Fibroblast of the conjunctiva (primary cell): ENCODE data around the gene PAPOLB.

Source experiments
- DNase-seq: peaks from one replicate; pipeline ENCODE4 v3.0.0-alpha.2; 2010; ENCODE audit warnings: low read depth

The PAPOLB gene

DNA sequence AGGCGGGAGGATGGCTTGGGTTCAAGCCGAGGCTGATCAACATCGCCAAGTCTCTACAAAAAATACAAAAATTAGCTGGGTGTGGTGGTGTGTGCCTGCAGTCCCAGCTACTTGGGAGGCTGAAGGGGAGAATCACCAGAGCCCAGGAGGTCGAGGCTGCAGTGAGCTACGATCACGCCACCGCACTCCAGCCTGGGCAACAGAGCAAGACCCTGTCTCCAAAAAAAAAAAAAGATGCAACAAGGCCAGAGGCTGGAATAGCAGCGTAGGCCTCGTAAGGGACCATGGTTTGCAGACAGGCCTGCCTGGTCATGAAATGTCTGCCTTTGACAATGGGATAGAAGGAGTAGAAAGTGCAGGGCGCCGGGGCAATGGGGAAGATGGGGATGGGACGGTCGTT lies 20.0 kb downstream of the PAPOLB start:
- DNase-seq = no peak

GRCh38 chr7:4841007-4841784 lies 20.6 kb downstream of the PAPOLB start:
- no peak for DNase-seq

- DNase-seq = no peak
These were observed 21.7 kb downstream of the PAPOLB start for GRCh38 chr7:4840079-4840501.

- no peak for DNase-seq
These were observed 23.1 kb downstream of the PAPOLB start for GRCh38 chr7:4838626-4839334.

GRCh38 chr7:4837803-4838625 lies 23.8 kb downstream of the PAPOLB start:
- DNase-seq = no peak

DNA sequence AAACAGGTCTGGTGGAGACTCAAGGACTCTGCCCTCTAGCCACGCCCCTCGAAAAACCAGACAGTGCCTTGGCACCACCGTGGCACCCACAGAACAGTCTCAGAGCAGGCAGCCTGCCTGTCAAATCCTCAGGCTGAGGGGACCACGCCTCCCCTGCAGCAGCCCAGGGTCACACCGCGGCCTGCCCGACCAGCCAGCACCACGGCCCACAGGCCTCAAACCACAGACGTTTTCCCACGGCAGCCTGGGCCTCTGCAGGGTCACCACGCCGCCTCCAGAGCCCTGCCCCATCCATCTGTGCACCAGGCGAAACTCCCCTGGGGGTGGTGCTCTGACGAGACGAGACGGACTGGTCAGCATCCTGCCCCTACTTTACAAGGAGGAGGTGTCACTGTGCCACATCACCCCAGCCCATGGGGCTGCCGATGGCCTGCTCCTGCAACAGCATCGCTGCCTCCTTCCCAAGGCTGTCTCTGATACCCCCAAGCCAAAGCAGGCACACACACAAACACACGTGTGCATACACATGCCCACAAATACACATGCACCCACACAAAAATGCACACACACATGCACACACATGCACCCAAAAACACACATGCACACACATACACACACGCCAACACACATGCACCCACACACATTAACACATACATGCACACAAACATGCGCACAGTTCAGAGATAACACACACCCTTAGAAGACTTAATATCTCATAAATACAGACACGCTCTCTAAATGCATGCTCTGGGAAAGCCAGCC lies 24.6 kb downstream of the PAPOLB start:
- DNase-seq = no peak

- no peak for DNase-seq
These were observed 25.6 kb downstream of the PAPOLB start for GRCh38 chr7:4836206-4836661.

DNA sequence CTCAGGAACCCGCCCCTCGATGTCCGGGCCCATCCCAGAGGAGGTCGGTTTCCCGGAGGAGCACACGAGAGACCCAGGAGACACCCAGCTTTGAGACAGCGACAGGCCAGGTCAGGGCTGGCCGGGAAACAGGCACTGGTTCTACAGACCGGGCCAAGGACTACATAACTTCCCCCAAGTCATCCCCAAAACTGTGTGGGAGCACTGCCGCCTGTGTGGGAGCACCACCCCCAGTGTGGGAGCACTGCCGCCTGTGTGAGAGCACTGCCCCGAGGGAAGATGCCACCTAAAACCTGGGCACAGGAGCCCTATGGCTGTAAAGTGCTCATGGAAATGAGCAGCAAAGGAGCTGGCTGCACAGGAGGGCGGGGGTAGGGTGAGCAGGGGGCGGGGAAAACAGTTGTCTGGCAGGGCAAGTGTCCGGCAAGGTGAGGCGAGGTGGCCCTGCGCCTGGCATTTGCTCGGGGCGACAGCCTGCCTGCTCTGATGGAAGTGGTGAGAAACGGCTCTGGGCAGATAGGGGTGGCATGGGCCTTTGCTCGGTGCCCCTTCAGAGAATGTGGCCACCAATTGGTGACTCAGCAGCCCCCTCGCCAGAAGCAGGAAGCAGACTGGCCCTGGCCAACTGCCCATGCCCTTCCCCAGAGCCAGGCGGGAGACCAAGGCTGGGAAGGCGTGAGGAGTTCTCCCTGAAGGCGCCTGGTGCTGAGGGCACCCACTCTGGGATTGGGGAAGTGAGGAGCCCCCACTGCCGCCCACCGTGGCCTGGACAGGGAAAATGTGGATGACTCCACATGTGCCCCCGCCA lies 26.2 kb downstream of the PAPOLB start:
- DNase-seq = no peak

- no peak for DNase-seq
These were observed 27.0 kb downstream of the PAPOLB start for GRCh38 chr7:4834601-4835397.

- DNase-seq = no peak
These were observed 27.9 kb downstream of the PAPOLB start for GRCh38 chr7:4833691-4834600.

DNA sequence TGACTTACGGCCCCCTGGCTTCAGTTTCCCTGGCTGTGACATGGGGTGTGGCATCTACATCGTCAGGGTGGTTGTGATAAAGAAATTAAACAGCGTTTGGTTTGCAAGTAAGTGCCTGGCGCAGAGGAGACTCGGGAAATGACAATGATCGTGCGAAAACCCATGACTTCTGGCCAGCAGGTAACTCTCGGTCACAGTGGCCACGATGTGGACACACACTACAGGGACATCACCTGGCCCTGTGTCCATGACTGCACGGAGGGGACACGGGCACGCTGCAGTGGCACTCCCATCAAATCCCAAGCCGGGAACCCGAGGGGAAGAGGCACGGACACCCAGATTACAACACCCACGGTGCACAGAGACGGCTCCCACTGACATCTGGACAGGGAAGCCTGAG lies 28.7 kb downstream of the PAPOLB start:
- no peak for DNase-seq

DNA sequence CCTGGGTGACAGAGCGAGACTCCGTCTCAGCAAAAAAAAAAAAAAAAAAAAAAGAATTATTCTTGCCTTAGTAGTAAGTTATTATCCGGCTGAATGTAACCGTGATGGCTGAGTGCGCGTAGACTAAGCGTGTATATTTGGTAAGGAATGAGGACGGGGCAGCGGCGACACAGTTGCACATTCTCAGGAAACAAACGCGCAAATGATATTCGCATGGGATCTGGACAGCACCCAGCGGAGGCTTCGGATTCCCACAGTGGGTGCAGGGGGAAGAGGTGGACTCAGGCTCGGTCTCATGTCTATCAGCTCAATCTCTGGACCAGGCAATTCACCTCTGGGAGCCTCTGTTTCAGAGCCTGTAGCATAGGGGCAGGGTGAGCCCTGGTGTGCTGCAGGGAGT lies 29.1 kb downstream of the PAPOLB start:
- DNase-seq = no peak

DNA sequence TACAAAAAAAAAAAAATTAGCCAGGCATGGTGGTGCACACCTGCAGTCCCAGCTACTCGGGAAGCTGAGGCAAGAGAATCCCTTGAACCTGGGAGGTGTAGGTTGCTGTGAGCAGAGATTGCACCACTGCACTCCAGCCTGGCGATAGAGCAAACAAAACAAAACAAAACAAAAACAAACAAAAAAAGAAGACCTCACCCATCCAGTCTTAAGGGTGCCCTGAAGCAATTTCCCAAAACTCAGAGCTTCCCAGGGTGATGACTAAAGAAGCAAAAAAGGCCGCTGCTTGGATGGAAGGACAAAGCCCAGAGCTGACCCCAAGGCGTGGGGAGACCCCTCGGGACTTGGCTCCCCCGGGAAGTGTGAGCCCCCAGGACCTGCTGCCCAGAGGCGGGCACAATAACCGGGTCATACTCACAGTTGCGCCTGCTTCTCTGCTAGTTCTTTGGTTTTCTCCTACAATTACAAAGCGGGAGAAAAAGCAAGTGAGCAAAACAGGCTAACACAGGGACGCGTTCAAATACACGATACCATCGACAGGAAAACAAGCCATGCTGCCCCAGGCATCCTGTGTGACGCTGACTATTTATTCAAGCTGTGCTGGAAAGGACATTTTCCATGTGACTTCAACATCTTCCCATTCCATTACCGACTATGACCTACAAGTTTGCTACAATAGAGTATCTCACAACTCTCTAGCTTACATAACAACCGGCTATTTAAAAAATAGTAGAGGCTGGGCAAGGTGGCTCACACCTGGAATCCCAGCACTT lies 29.9 kb downstream of the PAPOLB start:
- DNase-seq = no peak

DNA sequence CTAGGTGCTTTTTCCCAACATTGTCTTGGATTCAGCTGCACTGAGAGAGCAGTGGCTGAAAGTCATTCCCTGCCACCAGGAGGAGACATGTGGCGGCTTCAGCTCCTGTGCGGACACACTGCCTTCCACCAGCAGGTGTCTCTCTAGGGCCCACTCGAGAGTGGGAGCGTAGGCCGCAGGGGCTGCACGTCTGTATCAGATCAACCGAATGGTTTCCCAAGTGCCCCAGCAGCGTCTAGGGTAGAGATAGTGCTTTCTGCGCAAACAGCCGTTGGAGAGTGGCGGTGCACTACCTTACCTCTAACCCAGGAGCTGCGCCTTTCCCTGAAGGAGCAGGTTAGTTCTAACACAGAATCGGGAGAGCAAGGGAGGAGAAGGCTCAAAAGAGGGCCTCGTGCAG lies 31.7 kb downstream of the PAPOLB start:
- DNase-seq = peak; percentile 23

DNA sequence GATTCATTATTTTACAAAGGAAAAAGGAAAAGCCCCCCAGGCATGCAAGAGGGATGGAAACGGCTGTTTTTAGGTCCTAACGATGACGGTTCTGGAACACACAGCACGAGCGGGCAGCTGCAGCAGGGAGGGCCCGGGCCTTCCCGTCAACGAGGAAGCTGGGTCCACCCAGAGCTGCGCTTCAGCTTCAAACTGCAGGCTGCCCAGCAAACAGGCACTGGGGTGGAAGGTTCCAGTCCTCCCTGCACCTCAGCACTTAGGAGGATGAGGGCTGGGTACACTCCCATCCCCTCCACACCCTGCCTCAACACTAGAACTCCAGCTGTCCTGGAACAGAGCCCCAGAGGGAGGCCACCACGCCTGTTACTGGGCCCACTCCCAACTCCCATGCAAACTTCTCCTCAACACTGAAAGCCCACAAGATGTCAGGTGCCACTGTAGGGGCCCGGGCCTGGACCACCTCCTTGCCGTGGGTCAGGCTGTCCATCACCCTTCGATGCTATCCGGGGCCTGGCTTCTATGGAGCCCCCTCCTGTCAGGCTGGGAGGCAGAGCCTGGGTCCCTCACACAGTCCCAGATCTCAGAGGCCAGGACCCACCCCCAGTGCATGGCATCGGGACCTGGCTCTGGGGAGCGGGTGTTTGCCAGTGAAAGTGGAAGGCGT lies 33.0 kb downstream of the PAPOLB start:
- DNase-seq = no peak

DNA sequence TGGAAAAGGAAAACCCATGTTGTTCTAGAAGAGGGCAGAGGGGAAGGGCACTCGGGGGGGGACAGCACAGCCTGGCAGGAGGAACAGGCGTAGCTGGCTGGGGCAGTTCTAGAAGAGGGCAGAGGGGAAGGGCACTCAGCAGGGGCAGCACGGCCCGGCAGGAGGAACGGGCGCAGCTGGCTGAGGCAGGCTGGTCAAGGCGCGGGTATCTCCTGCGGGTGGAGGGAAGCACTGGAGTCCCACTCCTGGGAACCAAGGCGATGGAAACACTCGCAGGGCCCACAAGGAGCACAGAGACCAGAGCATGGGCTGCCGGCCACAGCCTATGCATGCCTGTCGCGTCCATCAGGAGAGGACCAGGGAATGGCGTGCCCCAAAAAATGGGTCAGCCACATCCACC lies 36.7 kb downstream of the PAPOLB start:
- DNase-seq = no peak

GRCh38 chr7:4824120-4824775 lies 37.6 kb downstream of the PAPOLB start:
- no peak for DNase-seq
